ENCODE results near the gene CLNS1A.

DNA sequence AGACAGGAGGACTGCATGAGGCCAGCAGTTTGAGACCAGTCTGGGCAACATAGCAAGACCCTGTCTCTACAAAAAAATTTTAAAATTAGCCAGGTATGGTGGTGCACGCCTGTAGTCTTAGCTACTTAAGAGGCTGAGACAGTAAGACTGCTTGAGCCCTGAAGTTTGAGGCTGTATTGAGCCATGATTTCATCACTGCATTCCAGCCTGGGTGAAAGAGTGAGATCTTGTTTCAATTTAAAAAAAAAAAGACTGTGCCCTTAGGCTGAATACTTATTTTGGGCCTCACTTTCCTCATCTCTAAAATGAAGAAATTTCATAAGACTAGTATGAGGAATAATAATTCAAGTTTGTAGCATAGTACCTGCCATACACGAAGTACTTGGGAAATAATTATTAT, 41.0 kb downstream of the CLNS1A start:
- TF ChIP-seq EP300 (IDR thresholded peaks at IDR 0.05), result no peak
- no peak for TF ChIP-seq POLR2A (IDR thresholded peaks at IDR 0.05)

Data from sigmoid colon (tissue), 4 donors.